Measurements from ENCODE around the gene SCGB3A1.

Gene SCGB3A1, protein sequence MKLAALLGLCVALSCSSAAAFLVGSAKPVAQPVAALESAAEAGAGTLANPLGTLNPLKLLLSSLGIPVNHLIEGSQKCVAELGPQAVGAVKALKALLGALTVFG

DNA sequence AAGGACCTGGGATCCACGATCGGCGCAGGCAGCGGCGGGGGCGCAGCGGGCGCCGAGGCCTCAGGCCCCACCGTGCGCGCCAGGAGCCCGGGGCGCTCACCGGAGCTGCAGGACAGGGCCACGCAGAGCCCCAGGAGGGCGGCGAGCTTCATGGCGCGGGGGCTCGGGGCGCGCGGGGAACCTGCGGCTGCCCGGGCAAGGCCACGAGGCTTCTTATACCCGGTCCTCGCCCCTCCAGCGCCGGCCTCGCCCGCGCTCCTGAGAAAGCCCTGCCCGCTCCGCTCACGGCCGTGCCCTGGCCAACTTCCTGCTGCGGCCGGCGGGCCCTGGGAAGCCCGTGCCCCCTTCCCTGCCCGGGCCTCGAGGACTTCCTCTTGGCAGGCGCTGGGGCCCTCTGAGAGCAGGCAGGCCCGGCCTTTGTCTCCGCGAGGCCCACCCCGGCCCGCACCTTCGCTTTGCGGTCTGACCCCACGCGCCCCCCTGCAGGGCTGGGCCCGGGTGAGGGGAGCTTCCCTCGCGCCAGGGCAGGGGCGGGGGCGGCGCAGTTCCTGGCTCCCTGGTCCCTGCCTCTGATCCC lies at the start of gene SCGB3A1:
SCGB3A1 (minus strand) TSS at position 189 of the 577 bp plus-strand sequence; CDS start at position 152, 37 bp downstream.
- H4K20me1 ChIP-seq (ENCODE audit: insufficient read depth, low read length, poor library complexity, severe bottlenecking) = no peaks in the 10 kb centered on the region
- no peaks in the 10 kb centered on the region for H3K4me1 ChIP-seq (ENCODE audit: insufficient read depth, low read length, poor library complexity, severe bottlenecking)
- peak within 1 kb of the TSS; percentile 17 for H3K4me3 ChIP-seq (ENCODE audit: low read length, poor library complexity, severe bottlenecking)
- H3F3A ChIP-seq (ENCODE audit: low read depth) = no peaks in the 10 kb centered on the region
- no peaks in the 10 kb centered on the region for H3K9me2 ChIP-seq (replicated peaks; ENCODE audit: low read depth, low read length)
- TF ChIP-seq, protein P1, sequence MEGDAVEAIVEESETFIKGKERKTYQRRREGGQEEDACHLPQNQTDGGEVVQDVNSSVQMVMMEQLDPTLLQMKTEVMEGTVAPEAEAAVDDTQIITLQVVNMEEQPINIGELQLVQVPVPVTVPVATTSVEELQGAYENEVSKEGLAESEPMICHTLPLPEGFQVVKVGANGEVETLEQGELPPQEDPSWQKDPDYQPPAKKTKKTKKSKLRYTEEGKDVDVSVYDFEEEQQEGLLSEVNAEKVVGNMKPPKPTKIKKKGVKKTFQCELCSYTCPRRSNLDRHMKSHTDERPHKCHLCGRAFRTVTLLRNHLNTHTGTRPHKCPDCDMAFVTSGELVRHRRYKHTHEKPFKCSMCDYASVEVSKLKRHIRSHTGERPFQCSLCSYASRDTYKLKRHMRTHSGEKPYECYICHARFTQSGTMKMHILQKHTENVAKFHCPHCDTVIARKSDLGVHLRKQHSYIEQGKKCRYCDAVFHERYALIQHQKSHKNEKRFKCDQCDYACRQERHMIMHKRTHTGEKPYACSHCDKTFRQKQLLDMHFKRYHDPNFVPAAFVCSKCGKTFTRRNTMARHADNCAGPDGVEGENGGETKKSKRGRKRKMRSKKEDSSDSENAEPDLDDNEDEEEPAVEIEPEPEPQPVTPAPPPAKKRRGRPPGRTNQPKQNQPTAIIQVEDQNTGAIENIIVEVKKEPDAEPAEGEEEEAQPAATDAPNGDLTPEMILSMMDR (conservative IDR thresholded peaks at IDR 0.05; ENCODE audit: low read length) = no peak
- TF ChIP-seq EZH2phosphoT487 (IDR thresholded peaks at IDR 0.05; ENCODE audit: borderline replicate concordance) = no peak
- no peaks in the 10 kb centered on the region for H3K27me3 ChIP-seq (ENCODE audit: insufficient read depth, low read length, poor library complexity, severe bottlenecking)
- H3K4me2 ChIP-seq (ENCODE audit: low read depth, low read length, poor library complexity, severe bottlenecking) = no peak within 1 kb of the TSS
- H3K79me2 ChIP-seq (ENCODE audit: insufficient read depth, low read length) = no peaks in the 10 kb centered on the region
- H3K36me3 ChIP-seq (ENCODE audit: insufficient read depth, low read length) = no peaks in the 10 kb centered on the region
- H2AFZ ChIP-seq (ENCODE audit: low read length) = no peak within 1 kb of the TSS
- no peak within 1 kb of the TSS for H3K9ac ChIP-seq (ENCODE audit: low read depth, low read length, poor library complexity, severe bottlenecking)
- no peaks in the 10 kb centered on the region for H3K9me3 ChIP-seq (ENCODE audit: insufficient read depth, low read depth, low read length)

DNA sequence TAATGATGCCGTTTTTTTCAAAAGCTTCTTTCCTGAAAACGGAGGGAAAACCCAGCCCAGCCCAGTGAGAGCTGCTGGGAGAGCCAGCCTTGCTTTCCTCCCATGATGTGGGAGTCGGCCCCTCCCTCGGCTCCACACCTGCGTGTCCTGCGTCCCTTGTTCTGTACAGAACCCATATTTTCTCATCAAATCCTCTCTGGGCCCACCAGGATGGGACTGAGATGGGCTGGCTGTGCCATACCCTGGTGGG lies 49.2 kb upstream of the SCGB3A1 start:
- no peaks in the 10 kb centered on the region for H3K4me1 ChIP-seq (ENCODE audit: insufficient read depth, low read length, poor library complexity, severe bottlenecking)
- TF ChIP-seq, protein P1 (conservative IDR thresholded peaks at IDR 0.05; ENCODE audit: low read length) = no peak
- no peak for TF ChIP-seq EZH2phosphoT487 (IDR thresholded peaks at IDR 0.05; ENCODE audit: borderline replicate concordance)
- H3K9me2 ChIP-seq (replicated peaks; ENCODE audit: low read depth, low read length) = no peaks in the 10 kb centered on the region
- H3K9me3 ChIP-seq (ENCODE audit: insufficient read depth, low read depth, low read length) = no peaks in the 10 kb centered on the region
- no peaks in the 10 kb centered on the region for H3K27me3 ChIP-seq (ENCODE audit: insufficient read depth, low read length, poor library complexity, severe bottlenecking)
- no peak overlapping the region for H3K4me2 ChIP-seq (ENCODE audit: low read depth, low read length, poor library complexity, severe bottlenecking)
- H3K79me2 ChIP-seq (ENCODE audit: insufficient read depth, low read length) = no peaks in the 10 kb centered on the region
- H3K4me3 ChIP-seq (ENCODE audit: low read length, poor library complexity, severe bottlenecking) = no peak overlapping the region
- no peaks in the 10 kb centered on the region for H4K20me1 ChIP-seq (ENCODE audit: insufficient read depth, low read length, poor library complexity, severe bottlenecking)
- no peaks in the 10 kb centered on the region for H3K36me3 ChIP-seq (ENCODE audit: insufficient read depth, low read length)
- H3K9ac ChIP-seq (ENCODE audit: low read depth, low read length, poor library complexity, severe bottlenecking) = no peak overlapping the region
- H2AFZ ChIP-seq (ENCODE audit: low read length) = no peak overlapping the region
- H3F3A ChIP-seq (ENCODE audit: low read depth) = no peaks in the 10 kb centered on the region

DNA sequence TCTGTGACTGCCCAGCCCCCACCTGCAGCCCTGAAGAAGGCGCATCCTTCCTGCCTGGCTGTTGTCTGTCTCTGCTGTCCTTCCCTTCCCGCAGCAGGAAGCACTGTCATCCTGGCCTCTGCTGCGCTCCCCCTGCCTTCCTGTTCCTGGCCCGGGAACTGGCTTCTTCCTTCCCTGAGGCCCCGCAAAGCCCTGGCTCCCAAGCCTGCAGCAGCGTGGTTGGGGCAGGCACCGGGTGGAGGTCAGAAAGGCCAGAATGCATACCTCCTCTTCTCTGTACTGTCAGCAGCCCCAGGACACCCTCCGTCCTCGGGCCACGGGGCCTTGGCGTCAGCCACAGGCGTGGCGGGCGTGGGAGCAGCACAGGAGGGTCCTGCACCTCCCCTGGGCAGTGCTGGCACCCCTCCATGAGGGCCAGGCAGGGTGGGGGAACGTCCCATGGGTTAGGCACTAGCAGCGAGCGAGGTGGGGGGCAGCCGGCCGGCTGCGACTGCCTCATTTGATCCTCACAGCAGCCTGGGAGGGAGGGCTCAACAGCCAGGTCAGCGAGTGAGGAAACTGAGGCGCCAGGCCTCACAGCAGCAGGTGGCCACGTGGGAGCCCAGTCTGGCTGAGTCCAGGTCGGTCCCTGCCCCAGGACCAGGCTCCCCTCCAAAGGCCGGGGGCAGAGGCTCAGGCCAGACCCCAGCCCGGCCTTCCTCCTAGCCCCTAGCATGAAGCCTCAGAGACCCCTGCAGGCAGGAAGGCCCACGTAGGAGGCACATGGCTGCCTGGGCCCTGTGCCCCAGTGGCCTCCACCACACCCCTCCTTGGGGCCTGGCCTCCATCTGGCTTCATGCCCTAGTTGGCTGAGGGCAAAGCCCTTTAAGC lies 48.7 kb upstream of the SCGB3A1 start:
- Histone ChIP-seq H3F3A (ENCODE audit: low read depth) (no peaks in the 10 kb centered on the region), H3K4me3 (ENCODE audit: low read length, poor library complexity, severe bottlenecking) (no peak overlapping the region), H3K4me2 (ENCODE audit: low read depth, low read length, poor library complexity, severe bottlenecking) (no peak overlapping the region), H3K27me3 (ENCODE audit: insufficient read depth, low read length, poor library complexity, severe bottlenecking) (no peaks in the 10 kb centered on the region), H3K36me3 (ENCODE audit: insufficient read depth, low read length) (no peaks in the 10 kb centered on the region), H3K9ac (ENCODE audit: low read depth, low read length, poor library complexity, severe bottlenecking) (no peak overlapping the region), H4K20me1 (ENCODE audit: insufficient read depth, low read length, poor library complexity, severe bottlenecking) (no peaks in the 10 kb centered on the region), H3K9me3 (ENCODE audit: insufficient read depth, low read depth, low read length) (no peaks in the 10 kb centered on the region), H3K79me2 (ENCODE audit: insufficient read depth, low read length) (no peaks in the 10 kb centered on the region), H2AFZ (ENCODE audit: low read length) (no peak overlapping the region), H3K9me2 (replicated peaks; ENCODE audit: low read depth, low read length) (no peaks in the 10 kb centered on the region), H3K4me1 (ENCODE audit: insufficient read depth, low read length, poor library complexity, severe bottlenecking) (no peaks in the 10 kb centered on the region)
- TF ChIP-seq, protein P1 (conservative IDR thresholded peaks at IDR 0.05; ENCODE audit: low read length) = no peak
- no peak for TF ChIP-seq EZH2phosphoT487 (IDR thresholded peaks at IDR 0.05; ENCODE audit: borderline replicate concordance)

All from Loucy (cell line).